NCI-H2029 (cell line): ENCODE measurements around the gene NRIP3.
A peak's percentile ranks its signal among the peaks of the same experiment; 100 is the strongest.
"Not testable (repeated sequence)": the region's sequence is repeated elsewhere in the genome, so short reads cannot be mapped to it uniquely, and the experiment has no call there.

ENCODE experiments used
- DNase-seq: peaks from one replicate; lab custom pipeline; 2025; lab: John Stamatoyannopoulos, UW

NRIP3 gene

GRCh38 chr11:8971924-8972316, 31.9 kb downstream of the NRIP3 start:
- DNase-seq: no peak

GRCh38 chr11:8971196-8971923, 32.4 kb downstream of the NRIP3 start:
- DNase-seq: no peak

GRCh38 chr11:8967184-8967583, 36.6 kb downstream of the NRIP3 start:
- DNase-seq: no peak

- DNase-seq: peak; percentile 87
Measured at GRCh38 chr11:8964324-8965320, 39.2 kb downstream of the NRIP3 start, which contains the start of gene TMEM9B. TSS of gene TMEM9B (minus strand) at chr11:8964442. CDS start at chr11:8964313, 129 bp downstream.

- DNase-seq: peak; percentile 88
Measured at GRCh38 chr11:8963569-8964323, 40.1 kb downstream of the NRIP3 start.

- no peak for DNase-seq
Measured at GRCh38 chr11:8962841-8963240, 41.0 kb downstream of the NRIP3 start.

- no peak for DNase-seq
Measured at GRCh38 chr11:8961401-8961800, 42.4 kb downstream of the NRIP3 start.

GRCh38 chr11:8959546-8960166, 44.1 kb downstream of the NRIP3 start:
- DNase-seq: peak; percentile 24

- no peak for DNase-seq
Measured at GRCh38 chr11:8956860-8957259, 46.9 kb downstream of the NRIP3 start.

GRCh38 chr11:8948886-8949285, 54.9 kb downstream of the NRIP3 start:
- no peak for DNase-seq

GRCh38 chr11:8947230-8947943, 56.4 kb downstream of the NRIP3 start:
- DNase-seq: no peak

GRCh38 chr11:8942518-8943066, 61.2 kb downstream of the NRIP3 start, which contains the start of gene ASCL3:
TSS of gene ASCL3 (minus strand) at chr11:8943016. CDS start at chr11:8938161, 4,855 bp downstream.
- no peak for DNase-seq

GRCh38 chr11:8941341-8942103, 62.3 kb downstream of the NRIP3 start:
- no peak for DNase-seq

GRCh38 chr11:8937659-8938058, 66.1 kb downstream of the NRIP3 start:
- no peak for DNase-seq

GRCh38 chr11:8937159-8937558, 66.6 kb downstream of the NRIP3 start:
- no peak for DNase-seq

- not testable (repeated sequence) for DNase-seq
Measured at GRCh38 chr11:8935789-8936188, 68.0 kb downstream of the NRIP3 start.

GRCh38 chr11:8934742-8935488, 68.9 kb downstream of the NRIP3 start:
- no peak for DNase-seq

- DNase-seq: no peak
Measured at GRCh38 chr11:8933931-8934330, 69.9 kb downstream of the NRIP3 start.

GRCh38 chr11:8932564-8933180, 71.1 kb downstream of the NRIP3 start, which contains the start of gene C11orf16:
TSS of gene C11orf16 (minus strand) at chr11:8932947. CDS start at chr11:8932308, 639 bp downstream.
- no peak for DNase-seq
